22Rv1 (cell line): ENCODE results near the gene ABI3BP.

ENCODE experiments used
- ZFX ChIP-seq: fragments of 450-650 bp; IDR thresholded peaks from 2 replicates; pipeline ENCODE4 v1.6.1; 2017; ENCODE audit warnings: antibody characterized with exemption, borderline replicate concordance
- TF ChIP-seq, protein P1 (sequence below): fragments of 450-650 bp; IDR thresholded peaks from 2 replicates; pipeline ENCODE4 v1.5.1; 2017; ENCODE audit warnings: mild to moderate bottlenecking

DNA sequence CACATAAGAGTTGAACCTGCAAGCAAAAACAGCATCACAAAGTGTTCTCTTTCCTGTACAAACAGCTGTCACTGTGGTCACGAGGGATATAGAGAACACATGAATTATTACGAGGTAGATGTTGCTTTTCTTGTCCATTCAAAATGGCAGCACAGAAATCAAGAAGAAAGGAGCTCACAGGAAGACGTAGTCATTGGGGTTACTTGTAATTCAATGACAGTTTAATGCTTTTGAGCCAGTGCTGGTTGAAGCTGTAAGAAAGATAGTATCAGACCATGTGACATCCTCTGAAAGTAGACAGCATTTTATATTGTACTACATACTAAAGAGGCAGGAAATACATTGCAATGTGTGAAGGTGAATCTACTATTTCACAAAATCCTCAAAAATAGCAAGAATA lies 140.4 kb downstream of the ABI3BP start:
- TF ChIP-seq, protein P1, sequence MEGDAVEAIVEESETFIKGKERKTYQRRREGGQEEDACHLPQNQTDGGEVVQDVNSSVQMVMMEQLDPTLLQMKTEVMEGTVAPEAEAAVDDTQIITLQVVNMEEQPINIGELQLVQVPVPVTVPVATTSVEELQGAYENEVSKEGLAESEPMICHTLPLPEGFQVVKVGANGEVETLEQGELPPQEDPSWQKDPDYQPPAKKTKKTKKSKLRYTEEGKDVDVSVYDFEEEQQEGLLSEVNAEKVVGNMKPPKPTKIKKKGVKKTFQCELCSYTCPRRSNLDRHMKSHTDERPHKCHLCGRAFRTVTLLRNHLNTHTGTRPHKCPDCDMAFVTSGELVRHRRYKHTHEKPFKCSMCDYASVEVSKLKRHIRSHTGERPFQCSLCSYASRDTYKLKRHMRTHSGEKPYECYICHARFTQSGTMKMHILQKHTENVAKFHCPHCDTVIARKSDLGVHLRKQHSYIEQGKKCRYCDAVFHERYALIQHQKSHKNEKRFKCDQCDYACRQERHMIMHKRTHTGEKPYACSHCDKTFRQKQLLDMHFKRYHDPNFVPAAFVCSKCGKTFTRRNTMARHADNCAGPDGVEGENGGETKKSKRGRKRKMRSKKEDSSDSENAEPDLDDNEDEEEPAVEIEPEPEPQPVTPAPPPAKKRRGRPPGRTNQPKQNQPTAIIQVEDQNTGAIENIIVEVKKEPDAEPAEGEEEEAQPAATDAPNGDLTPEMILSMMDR: no peak
- no peak for TF ChIP-seq ZFX
